Smooth muscle cell (in vitro differentiated cells): ENCODE measurements around the gene SH3PXD2B. TPM values are rescaled to one million over a fixed set of nuclear protein-coding genes. Genes with fewer than 3 reads are reported as not detected.

ENCODE experiments used
- DNase-seq: peaks from one replicate; lab custom pipeline; 2025; ENCODE audit not compliant: unreplicated experiment; lab: John Stamatoyannopoulos, UW
- H2AFZ ChIP-seq: fragments of 200-600 bp; sonication (generic); 2 replicates; pipeline ENCODE4 v1.6.0; 2016; ENCODE audit warnings: antibody characterized with exemption, low read depth, mild to moderate bottlenecking
- H3F3A ChIP-seq: fragments of 200-600 bp; sonication (generic); 2 replicates; pipeline ENCODE4 v1.6.0; 2017; ENCODE audit warnings: antibody characterized with exemption, low read depth
- H3K27ac ChIP-seq: fragments of 200-600 bp; sonication (generic); 2 replicates; pipeline ENCODE4 v1.5.1; 2016; ENCODE audit warnings: low read depth, mild to moderate bottlenecking
- H3K27me3 ChIP-seq: fragments of 200-600 bp; sonication (generic); 2 replicates; pipeline ENCODE4 v1.6.1; 2016; ENCODE audit warnings: low read depth, mild to moderate bottlenecking
- H3K36me3 ChIP-seq: fragments of 200-600 bp; sonication (generic); 2 replicates; pipeline ENCODE4 v1.5.1; 2016; ENCODE audit warnings: low read depth
- H3K4me1 ChIP-seq: fragments of 200-600 bp; sonication (generic); 2 replicates; pipeline ENCODE4 v1.5.1; 2016; ENCODE audit warnings: low read depth
- H3K4me2 ChIP-seq: fragments of 200-600 bp; sonication (generic); 2 replicates; pipeline ENCODE4 v1.6.0; 2016; ENCODE audit warnings: mild to moderate bottlenecking
- H3K4me3 ChIP-seq: fragments of 200-600 bp; sonication (generic); 2 replicates; pipeline ENCODE4 v1.5.1; 2016; ENCODE audit warnings: mild to moderate bottlenecking
- H3K79me2 ChIP-seq: fragments of 200-600 bp; sonication (generic); 2 replicates; pipeline ENCODE4 v1.6.0; 2016; ENCODE audit warnings: low read depth, mild to moderate bottlenecking
- H3K9ac ChIP-seq: fragments of 200-600 bp; sonication (generic); 2 replicates; pipeline ENCODE4 v1.6.0; 2016; ENCODE audit warnings: low read depth
- H3K9me3 ChIP-seq: fragments of 200-600 bp; sonication (generic); replicated peaks from 2 replicates; pipeline ENCODE4 v1.5.1; 2016; ENCODE audit warnings: low read depth
- H4K20me1 ChIP-seq: fragments of 200-600 bp; sonication (generic); 2 replicates; pipeline ENCODE4 v1.6.0; 2016; ENCODE audit warnings: low read depth
- CTCF ChIP-seq: fragments of 200-600 bp; sonication (generic); IDR thresholded peaks from 2 replicates; pipeline ENCODE4 v1.5.1; 2017; ENCODE audit warnings: borderline replicate concordance, mild to moderate bottlenecking, antibody characterized with exemption; ENCODE audit not compliant: insufficient read depth, poor library complexity, severe bottlenecking
- WGBS: methylation state at CpG from one replicate; pipeline ENCODE4 v1.1.7; 2016; ENCODE audit warnings: low lambda C conversion rate; 5-methylcytosine and 5-hydroxymethylcytosine counted together
- polyA plus RNA-seq: library from polyadenylated mRNA; unstranded; fragments of >200 nt; fragmentation: Nextera tagmentation; extraction: Ambion mirVana; gene quantifications from 2 replicates; pipeline ENCODE4 v1.2.1, GENCODE V29; 2016
- total RNA-seq: library from RNA; depleted of rRNA; stranded (reverse); fragments of >200 nt; gene quantifications from 2 replicates; pipeline ENCODE4 v1.2.3, GENCODE V29; 2014

Gene SH3PXD2B
- total and polyA plus RNA-seq, 2 experiments from 2014 or later = 36.5 to 39.4 TPM

GRCh38 chr5:172389578-172390112, 64.7 kb downstream of the SH3PXD2B start:
- peaks cover 7% of the 10 kb centered on the region for H4K20me1 ChIP-seq

DNA sequence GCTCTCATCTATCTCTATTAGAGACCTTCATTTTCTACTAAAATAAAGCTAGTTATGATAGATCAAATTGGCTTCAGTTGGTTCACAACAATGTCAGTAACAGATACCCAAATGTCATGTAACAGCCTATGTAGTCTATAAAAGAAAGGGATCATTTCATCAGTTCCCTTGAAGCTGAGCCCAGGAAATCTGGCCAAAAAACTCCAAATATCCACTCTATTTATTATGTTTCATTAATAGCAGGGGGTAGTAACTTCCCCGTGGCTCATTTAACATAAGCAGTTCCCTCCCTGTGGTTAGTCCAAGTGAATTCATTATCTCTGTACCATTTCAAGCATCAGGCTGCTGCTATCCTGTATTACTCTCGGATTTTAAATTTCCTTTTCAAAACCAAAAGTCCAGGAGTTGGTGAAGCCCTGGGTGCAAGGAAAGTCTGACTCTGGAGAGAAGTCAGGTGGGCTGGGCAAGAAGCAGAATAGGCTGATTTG, 66.0 kb downstream of the SH3PXD2B start:
- DNase-seq = no peak
- no peak overlapping the region for H3K9ac ChIP-seq
- no peaks in the 10 kb centered on the region for H3K4me1 ChIP-seq
- no peaks in the 10 kb centered on the region for H3K9me3 ChIP-seq
- no peak for TF ChIP-seq CTCF
- no peaks in the 10 kb centered on the region for H3K27me3 ChIP-seq
- no peaks in the 10 kb centered on the region for H3K79me2 ChIP-seq
- peaks cover 4% of the 10 kb centered on the region for H4K20me1 ChIP-seq
- H3K4me2 ChIP-seq = no peak overlapping the region
- H3F3A ChIP-seq = no peaks in the 10 kb centered on the region
- no peak overlapping the region for H2AFZ ChIP-seq
- H3K36me3 ChIP-seq = peaks cover 14% of the 10 kb centered on the region
- H3K4me3 ChIP-seq = no peak overlapping the region
- WGBS = 93% methylated on average over 2 of the region's 2 CpGs
- no peak overlapping the region for H3K27ac ChIP-seq

More at GRCh38 chr5:172389578-172390112, 64.7 kb downstream of the SH3PXD2B start:
- Histone ChIP-seq H3K27me3 (no peaks in the 10 kb centered on the region), H2AFZ (no peak overlapping the region), H3K36me3 (peaks cover 14% of the 10 kb centered on the region), H3K9me3 (no peaks in the 10 kb centered on the region), H3K9ac (no peak overlapping the region), H3K4me1 (no peaks in the 10 kb centered on the region), H3F3A (no peaks in the 10 kb centered on the region), H3K4me2 (no peak overlapping the region), H3K4me3 (no peak overlapping the region), H3K79me2 (no peaks in the 10 kb centered on the region), H3K27ac (no peak overlapping the region)
- TF ChIP-seq CTCF = no peak
- DNase-seq = no peak
- 100% methylated on average over 2 of the region's 2 CpGs for WGBS

DNA sequence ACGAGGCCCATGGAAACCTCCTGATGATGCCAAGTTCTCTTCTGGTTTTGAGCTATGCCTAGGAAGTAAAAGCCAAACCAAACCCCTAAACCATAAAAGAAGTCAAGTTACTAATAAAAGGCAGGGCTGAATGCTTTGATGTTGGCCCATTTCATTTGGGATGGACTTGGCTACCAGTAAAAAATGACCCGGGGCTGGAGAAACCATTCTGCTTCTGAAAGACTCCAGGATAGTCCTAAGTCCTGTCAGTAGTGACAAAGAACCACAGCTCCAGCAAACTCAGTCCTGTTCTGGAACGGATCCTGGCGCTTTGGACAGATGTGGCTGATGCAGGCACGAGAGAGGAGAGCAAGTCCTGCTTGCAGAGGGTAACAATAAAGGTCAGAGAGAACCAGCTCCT, 68.6 kb downstream of the SH3PXD2B start:
- peaks cover 13% of the 10 kb centered on the region for H4K20me1 ChIP-seq
- H3K79me2 ChIP-seq = no peaks in the 10 kb centered on the region
- no peak overlapping the region for H3K27ac ChIP-seq
- TF ChIP-seq CTCF = no peak
- H3K4me2 ChIP-seq = no peak overlapping the region
- DNase-seq = no peak
- peaks cover 14% of the 10 kb centered on the region for H3K36me3 ChIP-seq
- H3F3A ChIP-seq = no peaks in the 10 kb centered on the region
- H3K4me1 ChIP-seq = no peaks in the 10 kb centered on the region
- no peak overlapping the region for H3K9ac ChIP-seq
- no peak overlapping the region for H2AFZ ChIP-seq
- WGBS = 96% methylated on average over 5 of the region's 5 CpGs
- H3K9me3 ChIP-seq = no peaks in the 10 kb centered on the region
- no peaks in the 10 kb centered on the region for H3K27me3 ChIP-seq
- no peak overlapping the region for H3K4me3 ChIP-seq

DNA sequence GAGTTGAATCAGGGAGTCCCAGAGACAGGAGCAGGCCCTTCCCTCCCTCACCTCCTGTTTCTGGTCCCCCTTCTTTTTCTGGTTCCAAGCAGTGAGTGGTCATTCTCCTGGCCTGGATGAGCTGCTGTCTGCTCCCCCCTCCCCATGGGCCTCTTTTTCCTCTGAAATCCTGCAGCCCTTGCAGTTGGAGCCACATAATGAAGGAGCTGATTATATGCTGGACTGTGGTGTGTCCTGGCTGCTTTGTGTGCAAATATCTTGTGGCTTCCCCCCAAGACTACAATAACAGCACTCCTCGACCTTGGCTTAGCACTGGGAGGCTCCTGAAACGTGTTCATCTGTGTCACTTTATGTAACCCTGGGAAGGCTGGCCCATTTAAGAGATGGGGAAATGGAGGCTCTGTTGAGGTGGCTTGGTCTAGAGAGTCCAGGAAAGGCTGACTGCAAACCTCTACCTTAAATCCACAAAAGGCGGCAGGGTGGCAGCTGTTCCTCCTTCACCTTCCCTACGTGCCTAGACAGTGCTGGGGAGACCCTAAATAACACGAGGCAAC, 69.2 kb downstream of the SH3PXD2B start:
- TF ChIP-seq CTCF = no peak
- no peaks in the 10 kb centered on the region for H3K27me3 ChIP-seq
- no peaks in the 10 kb centered on the region for H3K79me2 ChIP-seq
- H3K27ac ChIP-seq = no peak overlapping the region
- no peak overlapping the region for H3K9ac ChIP-seq
- H3K4me2 ChIP-seq = no peak overlapping the region
- 95% methylated on average over 5 of the region's 5 CpGs for WGBS
- no peak for DNase-seq
- H3K9me3 ChIP-seq = no peaks in the 10 kb centered on the region
- no peaks in the 10 kb centered on the region for H3K4me1 ChIP-seq
- H2AFZ ChIP-seq = no peak overlapping the region
- peaks cover 14% of the 10 kb centered on the region for H3K36me3 ChIP-seq
- peaks cover 13% of the 10 kb centered on the region for H4K20me1 ChIP-seq
- no peaks in the 10 kb centered on the region for H3F3A ChIP-seq
- no peak overlapping the region for H3K4me3 ChIP-seq
